GM12874 (cell line): ENCODE measurements around the gene RIBC1.

ENCODE experiments used
- TF ChIP-seq, protein P1 (sequence below): IDR thresholded peaks from 2 replicates; pipeline ENCODE4 v1.5.1; 2011; ENCODE audit warnings: low read depth, mild to moderate bottlenecking, control low read depth, low read length, moderate library complexity; ENCODE audit not compliant: insufficient read depth

The RIBC1 gene

GRCh38 chrX:53447441-53447840 lies 24.8 kb downstream of the RIBC1 start:
- TF ChIP-seq, protein P1, sequence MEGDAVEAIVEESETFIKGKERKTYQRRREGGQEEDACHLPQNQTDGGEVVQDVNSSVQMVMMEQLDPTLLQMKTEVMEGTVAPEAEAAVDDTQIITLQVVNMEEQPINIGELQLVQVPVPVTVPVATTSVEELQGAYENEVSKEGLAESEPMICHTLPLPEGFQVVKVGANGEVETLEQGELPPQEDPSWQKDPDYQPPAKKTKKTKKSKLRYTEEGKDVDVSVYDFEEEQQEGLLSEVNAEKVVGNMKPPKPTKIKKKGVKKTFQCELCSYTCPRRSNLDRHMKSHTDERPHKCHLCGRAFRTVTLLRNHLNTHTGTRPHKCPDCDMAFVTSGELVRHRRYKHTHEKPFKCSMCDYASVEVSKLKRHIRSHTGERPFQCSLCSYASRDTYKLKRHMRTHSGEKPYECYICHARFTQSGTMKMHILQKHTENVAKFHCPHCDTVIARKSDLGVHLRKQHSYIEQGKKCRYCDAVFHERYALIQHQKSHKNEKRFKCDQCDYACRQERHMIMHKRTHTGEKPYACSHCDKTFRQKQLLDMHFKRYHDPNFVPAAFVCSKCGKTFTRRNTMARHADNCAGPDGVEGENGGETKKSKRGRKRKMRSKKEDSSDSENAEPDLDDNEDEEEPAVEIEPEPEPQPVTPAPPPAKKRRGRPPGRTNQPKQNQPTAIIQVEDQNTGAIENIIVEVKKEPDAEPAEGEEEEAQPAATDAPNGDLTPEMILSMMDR, result no peak

- TF ChIP-seq, protein P1, result no peak
Measured at GRCh38 chrX:53449632-53450031, 27.0 kb downstream of the RIBC1 start.

GRCh38 chrX:53452812-53453211 lies 30.1 kb downstream of the RIBC1 start:
- TF ChIP-seq, protein P1, result no peak

GRCh38 chrX:53456254-53456653 lies 33.6 kb downstream of the RIBC1 start:
- TF ChIP-seq, protein P1, result no peak

GRCh38 chrX:53458082-53458481 lies 35.4 kb downstream of the RIBC1 start:
- TF ChIP-seq, protein P1, result no peak

DNA sequence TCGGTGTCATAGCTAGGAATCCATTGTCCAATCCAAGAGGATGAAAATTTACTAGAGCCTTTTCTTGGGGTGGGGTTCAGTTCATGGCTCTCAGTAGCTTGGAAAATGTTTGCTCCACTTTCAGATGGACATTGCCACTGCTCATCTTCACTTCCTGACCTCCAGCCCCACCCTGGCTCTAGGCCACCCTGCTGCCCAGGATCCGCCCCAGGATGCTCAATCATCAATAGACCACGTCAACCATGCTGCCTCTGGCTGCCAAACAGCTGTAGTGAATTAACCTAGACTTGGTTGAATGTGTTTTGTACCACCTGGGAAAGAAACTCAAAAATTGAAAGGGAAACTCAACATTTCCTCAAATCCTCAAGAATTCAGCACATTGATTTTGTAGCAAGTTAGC lies 48.7 kb downstream of the RIBC1 start:
- TF ChIP-seq, protein P1, result no peak

- TF ChIP-seq, protein P1, result no peak
Measured at GRCh38 chrX:53474707-53475106, 52.0 kb downstream of the RIBC1 start.

DNA sequence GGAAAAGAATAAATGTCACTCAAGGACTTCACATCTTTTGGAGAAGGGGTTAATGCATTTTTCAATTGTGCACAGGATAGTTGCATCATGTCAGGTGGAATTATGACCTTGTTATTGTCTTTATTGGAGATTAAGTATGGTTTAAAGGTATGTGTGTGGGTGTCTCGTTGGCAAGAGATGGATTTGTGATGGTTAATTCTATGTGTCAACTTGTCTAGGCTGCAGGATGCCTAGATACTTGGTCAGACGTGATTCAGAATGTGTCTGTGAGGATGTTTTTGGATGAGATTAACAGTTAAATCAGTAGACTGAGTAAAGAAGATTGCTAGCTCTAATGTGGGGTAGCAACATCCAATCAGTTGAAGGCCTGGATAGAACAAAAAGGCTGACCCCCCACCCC lies 53.7 kb downstream of the RIBC1 start:
- TF ChIP-seq, protein P1, result no peak
